ENCODE measurements around the gene PIEZO2.

- TF ChIP-seq, protein P1, sequence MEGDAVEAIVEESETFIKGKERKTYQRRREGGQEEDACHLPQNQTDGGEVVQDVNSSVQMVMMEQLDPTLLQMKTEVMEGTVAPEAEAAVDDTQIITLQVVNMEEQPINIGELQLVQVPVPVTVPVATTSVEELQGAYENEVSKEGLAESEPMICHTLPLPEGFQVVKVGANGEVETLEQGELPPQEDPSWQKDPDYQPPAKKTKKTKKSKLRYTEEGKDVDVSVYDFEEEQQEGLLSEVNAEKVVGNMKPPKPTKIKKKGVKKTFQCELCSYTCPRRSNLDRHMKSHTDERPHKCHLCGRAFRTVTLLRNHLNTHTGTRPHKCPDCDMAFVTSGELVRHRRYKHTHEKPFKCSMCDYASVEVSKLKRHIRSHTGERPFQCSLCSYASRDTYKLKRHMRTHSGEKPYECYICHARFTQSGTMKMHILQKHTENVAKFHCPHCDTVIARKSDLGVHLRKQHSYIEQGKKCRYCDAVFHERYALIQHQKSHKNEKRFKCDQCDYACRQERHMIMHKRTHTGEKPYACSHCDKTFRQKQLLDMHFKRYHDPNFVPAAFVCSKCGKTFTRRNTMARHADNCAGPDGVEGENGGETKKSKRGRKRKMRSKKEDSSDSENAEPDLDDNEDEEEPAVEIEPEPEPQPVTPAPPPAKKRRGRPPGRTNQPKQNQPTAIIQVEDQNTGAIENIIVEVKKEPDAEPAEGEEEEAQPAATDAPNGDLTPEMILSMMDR (IDR thresholded peaks at IDR 0.05; ENCODE audit: insufficient read depth, low read length, poor library complexity, severe bottlenecking) = no peak
- TF ChIP-seq EZH2phosphoT487 (conservative IDR thresholded peaks at IDR 0.05; ENCODE audit: low read length) = no peak
Observed at GRCh38 chr18:11112286-11112685, 37.1 kb downstream of the PIEZO2 start.

Data from SU-DHL-6 (cell line).